Gastroesophageal sphincter (tissue), 3 donors: ENCODE measurements around the gene CPEB1.
"Not testable (repeated sequence)": the region's sequence is repeated elsewhere in the genome, so short reads cannot be mapped to it uniquely, and the experiment has no call there.

Experiments used
- EP300 ChIP-seq: sonication (generic); formaldehyde crosslinking; IDR thresholded peaks from one replicate; pipeline ENCODE4 v1.6.1; 2017; ENCODE audit warnings: antibody characterized with exemption, mild to moderate bottlenecking
- POLR2A ChIP-seq, 2 donors: fragments of 450-650 bp; IDR thresholded peaks; one replicate each; pipeline ENCODE4 v1.6.1; 2017; ENCODE audit warnings: antibody characterized with exemption in 2 of 2, mild to moderate bottlenecking in 2 of 2, moderate library complexity in 1 of 2
- POLR2AphosphoS5 ChIP-seq: sonication (generic); formaldehyde crosslinking; IDR thresholded peaks from one replicate; pipeline ENCODE4 v1.6.1; 2017; ENCODE audit warnings: antibody characterized with exemption
- TF ChIP-seq, protein P1 (sequence below), 4 experiments: fragments of 200-600 bp in 2 of 4; fragments of 450-650 bp in 2 of 4; sonication (generic) in 1 of 4; IDR thresholded peaks; one replicate each; pipeline ENCODE4 v1.5.1; 2017 to 2019; ENCODE audit warnings: antibody characterized with exemption in 4 of 4, mild to moderate bottlenecking in 2 of 4, moderate library complexity in 2 of 4

GRCh38 chr15:82534457-82534861, 112.7 kb downstream of the CPEB1 start:
- not testable (repeated sequence) for TF ChIP-seq POLR2A (IDR thresholded peaks at IDR 0.05); EP300; POLR2AphosphoS5
- TF ChIP-seq, protein P1, sequence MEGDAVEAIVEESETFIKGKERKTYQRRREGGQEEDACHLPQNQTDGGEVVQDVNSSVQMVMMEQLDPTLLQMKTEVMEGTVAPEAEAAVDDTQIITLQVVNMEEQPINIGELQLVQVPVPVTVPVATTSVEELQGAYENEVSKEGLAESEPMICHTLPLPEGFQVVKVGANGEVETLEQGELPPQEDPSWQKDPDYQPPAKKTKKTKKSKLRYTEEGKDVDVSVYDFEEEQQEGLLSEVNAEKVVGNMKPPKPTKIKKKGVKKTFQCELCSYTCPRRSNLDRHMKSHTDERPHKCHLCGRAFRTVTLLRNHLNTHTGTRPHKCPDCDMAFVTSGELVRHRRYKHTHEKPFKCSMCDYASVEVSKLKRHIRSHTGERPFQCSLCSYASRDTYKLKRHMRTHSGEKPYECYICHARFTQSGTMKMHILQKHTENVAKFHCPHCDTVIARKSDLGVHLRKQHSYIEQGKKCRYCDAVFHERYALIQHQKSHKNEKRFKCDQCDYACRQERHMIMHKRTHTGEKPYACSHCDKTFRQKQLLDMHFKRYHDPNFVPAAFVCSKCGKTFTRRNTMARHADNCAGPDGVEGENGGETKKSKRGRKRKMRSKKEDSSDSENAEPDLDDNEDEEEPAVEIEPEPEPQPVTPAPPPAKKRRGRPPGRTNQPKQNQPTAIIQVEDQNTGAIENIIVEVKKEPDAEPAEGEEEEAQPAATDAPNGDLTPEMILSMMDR (IDR thresholded peaks at IDR 0.05): not testable (repeated sequence)
